PFSK-1 (cell line): Measurements from ENCODE around the gene GEMIN4.

Experiments used
- FOXP2 ChIP-seq: optimal IDR thresholded peaks from 2 replicates; pipeline ENCODE3; 2011; ENCODE audit warnings: borderline replicate concordance, control low read depth, inconsistent platforms; ENCODE audit not compliant: insufficient read depth; ENCODE audit errors: extremely low read length, extremely low read depth
- POLR2AphosphoS5 ChIP-seq: IDR thresholded peaks from 2 replicates; pipeline ENCODE4 v1.6.1; 2012; ENCODE audit warnings: low read depth, mild to moderate bottlenecking, control low read depth, low read length, moderate library complexity
- REST ChIP-seq, 2 experiments: IDR thresholded peaks; 2 replicates each; pipeline versions ENCODE4 v1.6.1 to v1.8.0; 2011 to 2012; ENCODE audit warnings: low read depth in 2 of 2, low read length in 2 of 2, control low read depth in 1 of 2, inconsistent platforms in 1 of 2, mild to moderate bottlenecking in 1 of 2, moderate library complexity in 1 of 2; ENCODE audit not compliant: insufficient read depth in 1 of 2
- SIN3A ChIP-seq: IDR thresholded peaks from 2 replicates; pipeline ENCODE4 v1.6.1; 2012; ENCODE audit warnings: mild to moderate bottlenecking, low read length, moderate library complexity, borderline replicate concordance; ENCODE audit not compliant: insufficient read depth
- TAF1 ChIP-seq: IDR thresholded peaks from 2 replicates; pipeline ENCODE4 v1.6.1; 2012; ENCODE audit warnings: low read length, control low read depth, borderline replicate concordance; ENCODE audit not compliant: insufficient read depth

The GEMIN4 gene

DNA sequence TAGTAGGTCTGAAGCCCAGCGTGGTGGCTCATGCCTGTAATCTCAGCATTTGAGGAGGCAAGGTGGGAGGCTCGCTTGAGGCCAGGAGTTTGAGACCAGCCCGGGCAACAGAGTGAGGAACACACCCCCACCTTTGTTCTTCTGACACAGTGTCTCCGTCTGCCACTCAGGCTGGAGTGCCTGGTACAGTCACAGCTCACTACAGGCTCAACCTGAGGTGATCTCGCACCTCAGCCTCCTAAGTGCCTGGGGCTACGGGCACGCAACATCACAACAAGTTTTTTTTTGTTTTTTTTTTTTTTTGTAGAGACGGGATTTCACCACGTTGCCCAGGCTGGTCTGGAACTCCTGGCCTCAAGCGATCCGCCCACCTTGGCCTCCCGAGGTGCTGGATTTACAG, 26.3 kb downstream of the GEMIN4 start:
- TF ChIP-seq TAF1 (no peak), SIN3A (no peak), REST (IDR thresholded peaks at IDR 0.05; ENCODE audit: insufficient read depth in 1 of 2, low read depth in 2 of 2, low read length in 2 of 2) (no peak), POLR2AphosphoS5 (no peak), FOXP2 (no peak)

GRCh38 chr17:725084-725483, 27.0 kb downstream of the GEMIN4 start:
- no peak for TF ChIP-seq FOXP2
- no peak for TF ChIP-seq REST (IDR thresholded peaks at IDR 0.05; ENCODE audit: insufficient read depth in 1 of 2, low read depth in 2 of 2, low read length in 2 of 2)
- no peak for TF ChIP-seq SIN3A
- TF ChIP-seq POLR2AphosphoS5 = no peak
- no peak for TF ChIP-seq TAF1

- TF ChIP-seq FOXP2 = no peak
These were observed 30.5 kb downstream of the GEMIN4 start for GRCh38 chr17:721540-721937.

DNA sequence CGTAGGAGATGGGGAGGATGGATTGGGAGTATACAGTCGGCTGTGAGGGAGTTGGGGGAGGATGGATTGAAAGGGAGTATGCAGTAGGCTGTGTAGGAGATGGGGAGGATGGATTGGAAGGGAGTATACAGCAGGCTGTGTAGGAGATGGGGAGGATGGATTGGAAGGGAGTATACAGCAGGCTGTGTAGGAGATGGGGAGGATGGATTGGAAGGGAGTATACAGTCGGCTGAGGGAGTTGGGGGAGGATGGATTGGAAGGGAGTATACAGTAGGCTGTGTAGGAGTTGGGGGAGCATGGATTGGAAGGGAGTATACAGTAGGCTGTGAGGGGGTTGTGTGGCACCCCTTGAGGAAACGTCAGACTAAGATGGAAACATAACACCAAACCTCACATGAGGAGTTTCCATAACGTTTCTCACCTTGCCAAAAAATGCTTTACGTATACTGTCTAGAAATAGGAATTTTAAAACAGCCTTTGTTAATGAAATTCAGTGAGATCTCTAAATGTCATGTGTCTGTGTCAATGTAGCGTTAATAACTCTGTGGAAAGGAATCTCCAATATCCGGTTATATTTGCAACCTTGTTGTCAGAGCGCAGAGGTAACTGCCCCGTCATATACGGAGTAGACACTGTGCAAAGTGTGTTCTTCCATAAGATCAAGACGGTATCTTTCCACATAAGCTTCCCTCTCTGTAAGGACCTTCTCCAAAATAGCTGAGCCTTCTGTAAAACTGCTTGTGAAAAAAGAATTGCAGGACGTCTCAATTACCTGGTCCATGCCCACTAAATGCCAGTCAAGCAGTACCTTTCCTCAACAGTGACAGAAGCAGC, 31.1 kb downstream of the GEMIN4 start:
- TF ChIP-seq FOXP2 = no peak
- no peak for TF ChIP-seq SIN3A
- no peak for TF ChIP-seq REST (IDR thresholded peaks at IDR 0.05; ENCODE audit: insufficient read depth in 1 of 2, low read depth in 2 of 2, low read length in 2 of 2)
- no peak for TF ChIP-seq POLR2AphosphoS5
- no peak for TF ChIP-seq TAF1

- TF ChIP-seq POLR2AphosphoS5 = no peak
- no peak for TF ChIP-seq SIN3A
- TF ChIP-seq FOXP2 = no peak
- no peak for TF ChIP-seq REST (IDR thresholded peaks at IDR 0.05; ENCODE audit: insufficient read depth in 1 of 2, low read depth in 2 of 2, low read length in 2 of 2)
- no peak for TF ChIP-seq TAF1
These were observed 34.0 kb downstream of the GEMIN4 start for GRCh38 chr17:718075-718474.
